GM23248 (cell line): ENCODE measurements around the gene RTEL1. TPM values are rescaled to one million over a fixed set of nuclear protein-coding genes. Genes with fewer than 3 reads are reported as not detected.

Experiments
- DNase-seq: peaks from one replicate; pipeline ENCODE4 v3.0.0-alpha.2; 2015
- H2AFZ ChIP-seq: fragments of 200-600 bp; sonication (generic); 2 replicates; pipeline ENCODE4 v1.6.1; 2016; ENCODE audit warnings: antibody characterized with exemption
- H3F3A ChIP-seq: fragments of 200-600 bp; sonication (generic); 2 replicates; pipeline ENCODE4 v1.6.1; 2016; ENCODE audit warnings: mild to moderate bottlenecking, antibody characterized with exemption, mixed run types; ENCODE audit not compliant: insufficient read depth
- H3K27ac ChIP-seq: fragments of 200-600 bp; sonication (generic); 2 replicates; pipeline ENCODE4 v1.5.1; 2016; ENCODE audit warnings: mild to moderate bottlenecking
- H3K27me3 ChIP-seq: fragments of 200-600 bp; sonication (generic); replicated peaks from 2 replicates; pipeline ENCODE4 v1.6.1; 2016; ENCODE audit warnings: mild to moderate bottlenecking; ENCODE audit not compliant: insufficient read depth
- H3K36me3 ChIP-seq: fragments of 200-600 bp; sonication (generic); 2 replicates; pipeline ENCODE4 v1.6.1; 2016; ENCODE audit warnings: low read depth, mild to moderate bottlenecking
- H3K4me1 ChIP-seq: fragments of 200-600 bp; sonication (generic); 2 replicates; pipeline ENCODE4 v1.6.1; 2016; ENCODE audit warnings: mild to moderate bottlenecking; ENCODE audit not compliant: insufficient read depth
- H3K4me2 ChIP-seq: fragments of 200-600 bp; sonication (generic); one replicate; pipeline ENCODE4 v1.6.1; 2016; ENCODE audit warnings: mild to moderate bottlenecking; ENCODE audit not compliant: unreplicated experiment
- H3K4me3 ChIP-seq: fragments of 200-600 bp; sonication (generic); 2 replicates; pipeline ENCODE4 v1.5.1; 2016; ENCODE audit warnings: mild to moderate bottlenecking
- H3K79me2 ChIP-seq: fragments of 200-600 bp; sonication (generic); 2 replicates; pipeline ENCODE4 v1.6.1; 2016; ENCODE audit warnings: mild to moderate bottlenecking; ENCODE audit not compliant: insufficient read depth
- H3K9ac ChIP-seq: fragments of 200-600 bp; sonication (generic); 2 replicates; pipeline ENCODE4 v1.6.1; 2016; ENCODE audit warnings: mild to moderate bottlenecking
- H3K9me2 ChIP-seq: fragments of 200-600 bp; sonication (generic); 2 replicates; pipeline ENCODE4 v1.6.1; 2016; ENCODE audit warnings: mixed run types, mild to moderate bottlenecking, moderate library complexity; ENCODE audit not compliant: insufficient read depth
- H3K9me3 ChIP-seq: fragments of 200-600 bp; sonication (generic); one replicate; pipeline ENCODE4 v1.6.1; 2017; ENCODE audit warnings: low read depth
- H4K20me1 ChIP-seq: fragments of 200-600 bp; sonication (generic); 2 replicates; pipeline ENCODE4 v1.6.0; 2016; ENCODE audit not compliant: insufficient read depth
- EZH2 ChIP-seq: fragments of 200-600 bp; sonication (generic); IDR thresholded peaks from 2 replicates; pipeline ENCODE4 v1.6.1; 2018; ENCODE audit warnings: antibody characterized with exemption, mild to moderate bottlenecking; ENCODE audit not compliant: insufficient read depth, poor library complexity, severe bottlenecking
- EZH2phosphoT487 ChIP-seq: fragments of 200-600 bp; sonication (generic); IDR thresholded peaks from 2 replicates; pipeline ENCODE4 v1.6.1; 2018; ENCODE audit warnings: antibody characterized with exemption, moderate library complexity, mild to moderate bottlenecking, low read depth; ENCODE audit not compliant: insufficient read depth
- WGBS, 2 experiments: methylation state at CpG; one replicate each; pipeline ENCODE4 v1.1.6; 2015 to 2017; ENCODE audit warnings: low lambda C conversion rate in 2 of 2, low coverage in 1 of 2; ENCODE audit errors: missing lambda C conversion rate in 2 of 2; 5-methylcytosine and 5-hydroxymethylcytosine counted together
- in situ Hi-C: fragments of 300-500 bp; cut with MboI; formaldehyde crosslinking; loops from 2 replicates; pipeline ENCODE4 v1.15.0; 2020
- polyA plus RNA-seq: library from polyadenylated mRNA; unstranded; fragments of >200 nt; fragmentation: Nextera tagmentation; extraction: Ambion mirVana; gene quantifications from 2 replicates; pipeline ENCODE4 v1.2.1, GENCODE V29; 2016
- total RNA-seq: library from RNA; depleted of rRNA; stranded (reverse); fragments of >200 nt; shearing (Covaris generic); gene quantifications from 2 replicates; pipeline ENCODE4 v1.2.3, GENCODE V29; 2014

Gene RTEL1
- total and polyA plus RNA-seq, 2 experiments from 2014 or later = 8.6 to 15.6 TPM

GRCh38 chr20:63661959-63662812, 4.1 kb downstream of the RTEL1 start:
- peaks cover 12% of the 10 kb centered on the region for H3K4me1 ChIP-seq
- 91 to 94% methylated on average over 30 to 33 of the region's 33 CpGs for WGBS, 2 experiments
- H3K36me3 ChIP-seq = no peaks in the 10 kb centered on the region
- in situ Hi-C loops = no loop called here
- no peak overlapping the region for H3K9ac ChIP-seq
- no peak for TF ChIP-seq EZH2phosphoT487
- H3K4me2 ChIP-seq = no peak overlapping the region
- no peak overlapping the region for H3K27ac ChIP-seq
- H3K27me3 ChIP-seq = no peaks in the 10 kb centered on the region
- peaks cover 55% of the 10 kb centered on the region for H3K79me2 ChIP-seq
- H3K9me2 ChIP-seq = no peaks in the 10 kb centered on the region
- no peaks in the 10 kb centered on the region for H3K9me3 ChIP-seq
- H3K4me3 ChIP-seq = no peak overlapping the region
- H2AFZ ChIP-seq = no peak overlapping the region
- no peak for DNase-seq
- H3F3A ChIP-seq = peaks cover 7% of the 10 kb centered on the region; the same call in 1 of the 2 replicates
- H4K20me1 ChIP-seq = no peaks in the 10 kb centered on the region

- Histone ChIP-seq H3K4me3 (no peak overlapping the region), H3K4me2 (no peak overlapping the region), H3K9me2 (no peaks in the 10 kb centered on the region), H3K79me2 (peaks cover 55% of the 10 kb centered on the region), H3K36me3 (no peaks in the 10 kb centered on the region), H4K20me1 (no peaks in the 10 kb centered on the region), H3F3A (peaks cover 7% of the 10 kb centered on the region; the same call in 1 of the 2 replicates), H3K4me1 (peaks cover 6% of the 10 kb centered on the region), H3K27ac (no peak overlapping the region), H3K9me3 (no peaks in the 10 kb centered on the region), H3K27me3 (no peaks in the 10 kb centered on the region), H2AFZ (no peak overlapping the region), H3K9ac (no peak overlapping the region)
- TF ChIP-seq EZH2phosphoT487 (no peak), EZH2 (no peak)
- WGBS, 2 experiments = 82 to 86% methylated on average over 9 of the region's 9 CpGs
- in situ Hi-C loops = no loop called here
- DNase-seq = no peak
These were observed 4.7 kb downstream of the RTEL1 start for GRCh38 chr20:63662813-63663189.

- TF ChIP-seq EZH2 (no peak), EZH2phosphoT487 (no peak)
- peaks cover 5% of the 10 kb centered on the region for H3K4me1 ChIP-seq
- in situ Hi-C loops = no loop called here
- no peaks in the 10 kb centered on the region for H3K9me3 ChIP-seq
- DNase-seq = no peak
- no peak overlapping the region for H3K4me2 ChIP-seq
- no peak overlapping the region for H3K4me3 ChIP-seq
- H3K9me2 ChIP-seq = no peaks in the 10 kb centered on the region
- H3K36me3 ChIP-seq = no peaks in the 10 kb centered on the region
- H3K27me3 ChIP-seq = no peaks in the 10 kb centered on the region
- 90 to 91% methylated on average over 26 of the region's 26 CpGs for WGBS, 2 experiments
- H3K27ac ChIP-seq = no peak overlapping the region
- no peaks in the 10 kb centered on the region for H4K20me1 ChIP-seq
- H2AFZ ChIP-seq = no peak overlapping the region
- H3F3A ChIP-seq = peaks cover 7% of the 10 kb centered on the region; the same call in 1 of the 2 replicates
- H3K9ac ChIP-seq = no peak overlapping the region
- peaks cover 55% of the 10 kb centered on the region for H3K79me2 ChIP-seq
These were observed 5.4 kb downstream of the RTEL1 start for GRCh38 chr20:63663332-63664066.

GRCh38 chr20:63664143-63664851, 6.2 kb downstream of the RTEL1 start:
- Histone ChIP-seq H3K27ac (no peak overlapping the region), H3K9ac (no peak overlapping the region), H3F3A (peaks cover 3% of the 10 kb centered on the region; the same call in 1 of the 2 replicates), H3K4me1 (peaks cover 3% of the 10 kb centered on the region), H3K4me2 (no peak overlapping the region), H3K9me2 (no peaks in the 10 kb centered on the region), H3K4me3 (no peak overlapping the region), H3K79me2 (peaks cover 50% of the 10 kb centered on the region), H3K27me3 (no peaks in the 10 kb centered on the region), H3K36me3 (no peaks in the 10 kb centered on the region; the same call in 1 of the 2 replicates), H3K9me3 (no peaks in the 10 kb centered on the region), H4K20me1 (no peaks in the 10 kb centered on the region), H2AFZ (no peak overlapping the region)
- DNase-seq = no peak
- TF ChIP-seq EZH2 = no peak
- TF ChIP-seq EZH2phosphoT487 = no peak
- WGBS, 2 experiments = 93 to 94% methylated on average over 16 to 21 of the region's 22 CpGs
- in situ Hi-C loops = no loop called here
